Stomach (tissue), 9 donors: Measurements from ENCODE around the gene KLHL29. TPM values are rescaled to one million over a fixed set of nuclear protein-coding genes. Genes with fewer than 3 reads are reported as not detected.

ENCODE experiments used
- DNase-seq, 2 donors: peaks; one replicate each; pipeline versions ENCODE4 v3.0.0 to v3.0.0-alpha.2; 2013 to 2019
- H3K27ac ChIP-seq, 5 donors: fragments of 200-600 bp in 4 of 5; sonication (generic) in 4 of 5; one replicate each; pipeline ENCODE4 v1.5.1; 2013 to 2019; ENCODE audit warnings: mild to moderate bottlenecking in 1 of 5, moderate library complexity in 1 of 5
- H3K27me3 ChIP-seq, 3 donors: fragments of 200-600 bp; sonication (generic); one replicate each; pipeline ENCODE4 v1.5.1; 2017 to 2019; ENCODE audit warnings: mixed run types in 1 of 3
- H3K36me3 ChIP-seq, 4 donors: fragments of 200-600 bp; sonication (generic); 1 replicate in 3 of 4; 2 replicates in 1 of 4; pipeline ENCODE4 v1.5.1; 2016 to 2019
- H3K4me1 ChIP-seq, 4 donors: fragments of 200-600 bp; sonication (generic); one replicate each; pipeline ENCODE4 v1.5.1; 2016 to 2019
- H3K4me3 ChIP-seq, 4 donors: fragments of 200-600 bp; sonication (generic) in 3 of 4; one replicate each; pipeline ENCODE4 v1.5.1; 2016 to 2019; ENCODE audit warnings: mild to moderate bottlenecking in 1 of 4
- H3K9me3 ChIP-seq, 4 donors: fragments of 200-600 bp; sonication (generic); one replicate each; pipeline ENCODE4 v1.5.1; 2016 to 2019
- EP300 ChIP-seq: sonication (generic); formaldehyde crosslinking; IDR thresholded peaks from one replicate; pipeline ENCODE4 v1.6.1; 2017; ENCODE audit warnings: antibody characterized with exemption
- POLR2A ChIP-seq, 4 donors: fragments of 450-650 bp; IDR thresholded peaks; one replicate each; pipeline ENCODE4 v1.6.1; 2016; ENCODE audit warnings: antibody characterized with exemption in 4 of 4, control low read depth in 2 of 4, mild to moderate bottlenecking in 1 of 4, moderate library complexity in 1 of 4
- POLR2AphosphoS5 ChIP-seq, 3 donors: sonication (generic); formaldehyde crosslinking; IDR thresholded peaks; one replicate each; pipeline ENCODE4 v1.6.1; 2016; ENCODE audit warnings: antibody characterized with exemption in 3 of 3
- WGBS, 5 donors: extraction: QIAGEN DNeasy Blood & Tissue Kit in 3 of 5; methylation state at CpG; one replicate each; pipeline versions ENCODE4 v1.1.5 to v1.1.7; 2013 to 2018; 5-methylcytosine and 5-hydroxymethylcytosine counted together
- intact Hi-C: fragments of 100-400 bp; cut with DNase I; formaldehyde crosslinking; loops from one replicate; pipeline ENCODE4 v1.15.1; 2023; ENCODE audit warnings: low total_unique reads
- polyA plus RNA-seq, 3 donors: library from polyadenylated mRNA; stranded (reverse); fragments of 200-250 nt; gene quantifications; one replicate each; pipeline ENCODE4 v1.2.3, GENCODE V29; 2013
- total RNA-seq, 5 donors: library from RNA; depleted of rRNA; stranded (reverse); fragments of >200 nt; gene quantifications; one replicate each; pipeline versions ENCODE4 v1.1.0 to v1.2.3, GENCODE V29; 2014 to 2016
- TF ChIP-seq, protein P1 (sequence below), 7 experiments: fragments of 450-650 bp in 4 of 7; fragments of 200-600 bp in 3 of 7; sonication (generic) in 3 of 7; IDR thresholded peaks; one replicate each; pipeline ENCODE4 v1.5.1; 2016 to 2019; ENCODE audit warnings: antibody characterized with exemption in 7 of 7, control low read depth in 2 of 7, mild to moderate bottlenecking in 1 of 7
- donor health status: healthy with polysubstance abuse.
- donor health status: Bipolar disorder and iron deficiency.
- donor health status: healthy.

The KLHL29 gene
- total and polyA plus RNA-seq, 8 donors = under 0.01 to 6.6 (median 1.3) TPM

DNA sequence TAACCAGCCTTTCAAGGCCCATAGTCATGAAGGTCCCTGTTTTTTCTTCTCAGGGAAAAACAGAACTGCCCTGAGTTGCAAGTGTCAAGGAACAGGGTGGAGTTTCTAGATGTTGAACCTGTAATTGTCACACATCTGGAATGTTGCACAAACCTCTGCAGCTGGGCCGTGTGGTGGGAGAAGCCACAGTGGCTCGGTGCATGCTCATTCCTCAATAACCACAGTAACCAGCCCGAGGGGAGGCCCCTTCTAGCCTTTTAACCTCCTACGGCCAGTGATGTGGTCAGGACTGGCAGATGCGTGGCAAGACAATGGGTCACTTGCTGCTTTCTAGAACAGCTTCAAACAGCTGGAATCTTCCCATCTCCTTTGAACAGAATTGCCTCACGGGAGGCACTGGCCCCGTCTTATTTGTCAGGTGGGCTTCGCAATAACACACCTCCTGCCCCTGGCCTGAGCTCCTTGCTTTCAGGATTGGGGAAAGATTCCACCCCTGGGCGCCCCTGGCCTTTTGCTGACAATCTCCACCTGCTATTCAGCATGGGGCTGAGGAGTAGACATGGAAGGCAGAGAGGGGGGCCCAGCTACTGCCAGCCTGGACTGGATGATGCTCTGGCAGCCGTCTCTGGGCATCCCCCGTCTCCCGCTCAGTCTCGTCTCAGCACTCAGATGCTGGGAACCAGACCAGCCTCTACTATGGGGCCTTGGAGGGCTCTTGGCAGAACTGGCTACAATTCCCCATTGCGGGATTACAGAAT is 102.9 kb downstream of the KLHL29 start:
- DNase-seq = no peak
- Histone ChIP-seq H3K27ac (no peak overlapping the region), H3K4me3 (no peak overlapping the region), H3K4me1 (peaks cover 0 to 13% (median 0%) of the 10 kb centered on the region in 4 donors), H3K9me3 (no peaks in the 10 kb centered on the region), H3K36me3 (no peaks in the 10 kb centered on the region), H3K27me3 (peaks cover 0 to 6% (median 0%) of the 10 kb centered on the region in 3 donors)
- 77 to 85% (median 78%) methylated on average over 12 to 14 of the region's 14 CpGs for WGBS, 5 donors
- intact Hi-C loops = no loop called here
- TF ChIP-seq EP300 (no peak), POLR2AphosphoS5 (IDR thresholded peaks at IDR 0.05) (no peak), POLR2A (IDR thresholded peaks at IDR 0.05) (no peak)
- TF ChIP-seq, protein P1, sequence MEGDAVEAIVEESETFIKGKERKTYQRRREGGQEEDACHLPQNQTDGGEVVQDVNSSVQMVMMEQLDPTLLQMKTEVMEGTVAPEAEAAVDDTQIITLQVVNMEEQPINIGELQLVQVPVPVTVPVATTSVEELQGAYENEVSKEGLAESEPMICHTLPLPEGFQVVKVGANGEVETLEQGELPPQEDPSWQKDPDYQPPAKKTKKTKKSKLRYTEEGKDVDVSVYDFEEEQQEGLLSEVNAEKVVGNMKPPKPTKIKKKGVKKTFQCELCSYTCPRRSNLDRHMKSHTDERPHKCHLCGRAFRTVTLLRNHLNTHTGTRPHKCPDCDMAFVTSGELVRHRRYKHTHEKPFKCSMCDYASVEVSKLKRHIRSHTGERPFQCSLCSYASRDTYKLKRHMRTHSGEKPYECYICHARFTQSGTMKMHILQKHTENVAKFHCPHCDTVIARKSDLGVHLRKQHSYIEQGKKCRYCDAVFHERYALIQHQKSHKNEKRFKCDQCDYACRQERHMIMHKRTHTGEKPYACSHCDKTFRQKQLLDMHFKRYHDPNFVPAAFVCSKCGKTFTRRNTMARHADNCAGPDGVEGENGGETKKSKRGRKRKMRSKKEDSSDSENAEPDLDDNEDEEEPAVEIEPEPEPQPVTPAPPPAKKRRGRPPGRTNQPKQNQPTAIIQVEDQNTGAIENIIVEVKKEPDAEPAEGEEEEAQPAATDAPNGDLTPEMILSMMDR (IDR thresholded peaks at IDR 0.05) = no peak

- TF ChIP-seq EP300 (no peak), POLR2A (IDR thresholded peaks at IDR 0.05) (no peak), POLR2AphosphoS5 (IDR thresholded peaks at IDR 0.05) (no peak)
- TF ChIP-seq, protein P1 (IDR thresholded peaks at IDR 0.05) = no peak
- intact Hi-C loops = no loop called here
These were observed 103.6 kb downstream of the KLHL29 start for GRCh38 chr2:23488584-23488983.

GRCh38 chr2:23489471-23490322 is 104.7 kb downstream of the KLHL29 start:
- no peaks in the 10 kb centered on the region for H3K9me3 ChIP-seq
- intact Hi-C loops = no loop called here
- peaks cover 0 to 7% (median 0%) of the 10 kb centered on the region in 3 donors for H3K27me3 ChIP-seq
- WGBS, 5 donors = 73 to 84% (median 75%) methylated on average over 18 to 19 of the region's 19 CpGs
- no peak overlapping the region for H3K4me3 ChIP-seq
- H3K4me1 ChIP-seq = peaks cover 0 to 18% (median 0%) of the 10 kb centered on the region in 4 donors
- H3K36me3 ChIP-seq = no peaks in the 10 kb centered on the region
- TF ChIP-seq EP300 = no peak
- no peak for TF ChIP-seq POLR2AphosphoS5 (IDR thresholded peaks at IDR 0.05)
- no peak for TF ChIP-seq POLR2A (IDR thresholded peaks at IDR 0.05)
- TF ChIP-seq, protein P1 (IDR thresholded peaks at IDR 0.05) = no peak
- H3K27ac ChIP-seq = no peak overlapping the region
- no peak for DNase-seq

More at GRCh38 chr2:23488584-23488983, 103.6 kb downstream of the KLHL29 start:
- 78 to 93% (median 91%) methylated on average over 4 of the region's 4 CpGs for WGBS, 5 donors
- Histone ChIP-seq H3K4me3 (no peak overlapping the region), H3K27me3 (peaks cover 0 to 6% (median 0%) of the 10 kb centered on the region in 3 donors), H3K4me1 (peaks cover 0 to 18% (median 0%) of the 10 kb centered on the region in 4 donors), H3K27ac (no peak overlapping the region), H3K36me3 (no peaks in the 10 kb centered on the region), H3K9me3 (no peaks in the 10 kb centered on the region)
- no peak for DNase-seq

DNA sequence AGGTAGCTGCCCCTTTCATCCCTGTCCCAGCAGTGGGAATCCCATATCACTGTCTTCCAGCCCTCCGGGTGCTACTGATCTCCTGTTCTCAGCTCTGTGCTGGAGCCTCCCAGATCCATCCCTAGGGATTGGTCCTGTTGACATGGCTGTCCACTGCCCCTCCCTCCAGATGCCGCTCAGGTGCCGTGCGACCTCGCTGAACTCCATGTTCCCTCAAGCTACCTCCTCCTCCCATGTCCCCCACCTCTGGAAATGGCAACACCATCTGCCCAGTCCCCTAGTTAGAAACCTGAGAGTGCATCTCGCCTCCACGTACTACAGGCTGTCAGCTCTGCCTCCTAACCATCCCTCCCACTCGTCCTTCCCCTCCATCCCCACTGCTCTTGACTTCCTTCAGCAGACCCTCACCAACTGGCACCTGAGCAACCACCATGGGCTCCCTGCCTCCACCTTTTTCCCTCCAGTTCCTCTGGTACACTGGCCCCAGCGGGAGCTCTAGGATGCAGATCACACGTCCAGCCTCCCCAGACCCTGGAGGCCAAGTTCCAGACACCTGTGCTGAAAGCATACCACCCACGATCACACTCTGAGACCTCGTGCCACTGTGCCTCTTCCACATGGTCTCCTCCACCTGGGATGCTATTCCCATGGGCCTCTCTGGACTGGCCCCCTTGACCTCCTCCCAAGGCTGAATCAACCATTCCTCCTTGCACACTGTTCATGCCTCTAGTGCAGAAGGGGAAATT is 106.8 kb downstream of the KLHL29 start:
- intact Hi-C loops = no loop called here

More for the DNA sequence above, 106.8 kb downstream of the KLHL29 start:
- Histone ChIP-seq H3K4me3 (no peak overlapping the region), H3K27me3 (peaks cover 0 to 12% (median 0%) of the 10 kb centered on the region in 3 donors), H3K36me3 (no peaks in the 10 kb centered on the region), H3K9me3 (no peaks in the 10 kb centered on the region), H3K27ac (peak overlapping the region in 1 of 5 donors; percentile 55), H3K4me1 (peaks cover 0 to 25% (median 6%) of the 10 kb centered on the region in 4 donors)
- DNase-seq = no peak
- WGBS, 5 donors = 90 to 92% (median 90%) methylated on average over 12 of the region's 12 CpGs
- TF ChIP-seq POLR2AphosphoS5 (IDR thresholded peaks at IDR 0.05) (no peak), EP300 (no peak), POLR2A (IDR thresholded peaks at IDR 0.05) (no peak)
- TF ChIP-seq, protein P1 (IDR thresholded peaks at IDR 0.05) = no peak
